Neural crest cell (in vitro differentiated cells): ENCODE results near the gene PNMA6E. TPM values are rescaled to one million over a fixed set of nuclear protein-coding genes. Genes with fewer than 3 reads are reported as not detected.

Experiments used
- DNase-seq: peaks from one replicate; pipeline ENCODE4 v3.0.0; 2021; ENCODE audit warnings: low read depth, mixed read lengths, low spot score
- H3K27ac Mint-ChIP-seq: one replicate; pipeline ENCODE4 v1.8.0; 2021; ENCODE audit warnings: mild to moderate bottlenecking, mixed read lengths; ENCODE audit not compliant: unreplicated experiment
- H3K27me3 Mint-ChIP-seq: 2 replicates; pipeline ENCODE4 v1.8.0; 2021; ENCODE audit warnings: low read depth, mild to moderate bottlenecking, mixed read lengths
- H3K36me3 Mint-ChIP-seq: 2 replicates; pipeline ENCODE4 v1.8.0; 2021; ENCODE audit warnings: low read depth, mild to moderate bottlenecking, mixed read lengths
- H3K4me1 Mint-ChIP-seq: 2 replicates; pipeline ENCODE4 v1.8.0; 2021; ENCODE audit warnings: mixed read lengths
- H3K4me3 Mint-ChIP-seq: one replicate; pipeline ENCODE4 v1.8.0; 2021; ENCODE audit warnings: mild to moderate bottlenecking, mixed read lengths
- H3K9me3 Mint-ChIP-seq: 2 replicates; pipeline ENCODE4 v1.8.0; 2021; ENCODE audit warnings: mixed read lengths
- long read RNA-seq: library from polyadenylated mRNA; unstranded; transcript quantifications from one replicate; pipeline ENCODE4 v2.0.0, GENCODE V29; 2020
- total RNA-seq: library from RNA; stranded (reverse); gene quantifications from 2 replicates; pipeline ENCODE4 v1.2.1, GENCODE V29; 2021
- TF ChIP-seq, protein P1 (sequence below): fragments of 200-600 bp; sonication (generic); conservative IDR thresholded peaks from 2 replicates; pipeline ENCODE4 v1.5.0; 2021; ENCODE audit warnings: antibody characterized with exemption, mild to moderate bottlenecking

Gene PNMA6E
- total RNA-seq: not detected in 2 replicates
- long read RNA-seq: 0 reads

DNA sequence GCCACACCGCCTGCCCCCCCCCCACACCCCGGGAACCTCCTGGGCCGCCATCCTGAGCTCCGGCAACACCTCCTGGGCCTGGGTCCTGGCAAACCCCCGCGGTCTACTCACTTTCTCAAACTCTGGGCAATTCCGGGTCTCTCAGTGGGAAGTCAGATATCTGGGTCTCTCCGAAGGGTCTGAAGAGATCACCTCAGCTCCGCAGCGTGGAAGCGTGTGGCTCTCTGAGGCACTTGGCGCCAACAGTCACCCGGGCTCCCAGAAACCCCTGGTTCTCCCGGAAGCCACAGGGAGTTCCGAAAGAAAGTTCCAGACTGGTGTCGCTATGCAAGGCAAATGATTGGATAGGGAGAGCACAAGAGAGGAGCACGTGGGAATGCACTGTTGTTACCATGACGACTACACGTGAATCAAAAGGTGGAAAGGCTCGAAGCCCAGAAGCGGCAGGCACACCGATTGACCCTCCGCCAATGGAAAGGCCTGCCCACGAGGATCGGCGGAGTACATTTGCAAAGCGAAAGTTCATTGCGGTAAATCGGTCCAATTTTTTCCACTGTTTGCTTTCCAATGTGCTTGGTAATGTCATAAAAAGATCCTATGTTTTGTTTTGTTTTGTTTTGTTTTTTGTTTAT lies at the start of gene PNMA6E:
Gene PNMA6E (minus strand): TSS at position 218 of the 632 bp plus-strand sequence. CDS start 2,501 bp downstream, outside the sequence.
- Mint-ChIP-seq H3K4me1 (no peaks in the 10 kb centered on the region), H3K27ac (no peak within 1 kb of the TSS), H3K9me3 (peaks cover 14% of the 10 kb centered on the region), H3K4me3 (no peak within 1 kb of the TSS), H3K36me3 (peaks cover 3% of the 10 kb centered on the region), H3K27me3 (peaks cover 17% of the 10 kb centered on the region)
- DNase-seq: no peak
- TF ChIP-seq, protein P1, sequence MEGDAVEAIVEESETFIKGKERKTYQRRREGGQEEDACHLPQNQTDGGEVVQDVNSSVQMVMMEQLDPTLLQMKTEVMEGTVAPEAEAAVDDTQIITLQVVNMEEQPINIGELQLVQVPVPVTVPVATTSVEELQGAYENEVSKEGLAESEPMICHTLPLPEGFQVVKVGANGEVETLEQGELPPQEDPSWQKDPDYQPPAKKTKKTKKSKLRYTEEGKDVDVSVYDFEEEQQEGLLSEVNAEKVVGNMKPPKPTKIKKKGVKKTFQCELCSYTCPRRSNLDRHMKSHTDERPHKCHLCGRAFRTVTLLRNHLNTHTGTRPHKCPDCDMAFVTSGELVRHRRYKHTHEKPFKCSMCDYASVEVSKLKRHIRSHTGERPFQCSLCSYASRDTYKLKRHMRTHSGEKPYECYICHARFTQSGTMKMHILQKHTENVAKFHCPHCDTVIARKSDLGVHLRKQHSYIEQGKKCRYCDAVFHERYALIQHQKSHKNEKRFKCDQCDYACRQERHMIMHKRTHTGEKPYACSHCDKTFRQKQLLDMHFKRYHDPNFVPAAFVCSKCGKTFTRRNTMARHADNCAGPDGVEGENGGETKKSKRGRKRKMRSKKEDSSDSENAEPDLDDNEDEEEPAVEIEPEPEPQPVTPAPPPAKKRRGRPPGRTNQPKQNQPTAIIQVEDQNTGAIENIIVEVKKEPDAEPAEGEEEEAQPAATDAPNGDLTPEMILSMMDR: no peak

DNA sequence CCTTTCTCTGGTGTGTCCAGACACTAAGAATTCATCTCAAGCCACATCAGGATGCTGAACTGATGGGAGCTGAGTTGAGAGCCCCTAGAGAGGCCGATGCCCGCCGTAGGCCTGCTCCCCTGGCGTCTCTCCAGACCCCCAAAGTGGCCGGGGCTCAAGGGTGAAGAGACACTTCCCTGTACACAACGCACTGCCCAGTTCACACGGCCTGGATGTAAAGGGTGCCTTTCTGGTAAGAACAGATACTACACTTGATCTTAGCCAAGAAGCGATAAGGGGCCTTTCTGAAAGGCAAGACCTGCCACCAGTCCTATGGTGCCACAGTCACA lies 49.8 kb upstream of the PNMA6E start:
- Mint-ChIP-seq H3K27me3 (no peaks in the 10 kb centered on the region), H3K27ac (no peak overlapping the region), H3K4me3 (no peak overlapping the region), H3K9me3 (no peaks in the 10 kb centered on the region), H3K36me3 (peaks cover 2% of the 10 kb centered on the region), H3K4me1 (peaks cover 4% of the 10 kb centered on the region)
- no peak for DNase-seq
- TF ChIP-seq, protein P1: no peak

DNA sequence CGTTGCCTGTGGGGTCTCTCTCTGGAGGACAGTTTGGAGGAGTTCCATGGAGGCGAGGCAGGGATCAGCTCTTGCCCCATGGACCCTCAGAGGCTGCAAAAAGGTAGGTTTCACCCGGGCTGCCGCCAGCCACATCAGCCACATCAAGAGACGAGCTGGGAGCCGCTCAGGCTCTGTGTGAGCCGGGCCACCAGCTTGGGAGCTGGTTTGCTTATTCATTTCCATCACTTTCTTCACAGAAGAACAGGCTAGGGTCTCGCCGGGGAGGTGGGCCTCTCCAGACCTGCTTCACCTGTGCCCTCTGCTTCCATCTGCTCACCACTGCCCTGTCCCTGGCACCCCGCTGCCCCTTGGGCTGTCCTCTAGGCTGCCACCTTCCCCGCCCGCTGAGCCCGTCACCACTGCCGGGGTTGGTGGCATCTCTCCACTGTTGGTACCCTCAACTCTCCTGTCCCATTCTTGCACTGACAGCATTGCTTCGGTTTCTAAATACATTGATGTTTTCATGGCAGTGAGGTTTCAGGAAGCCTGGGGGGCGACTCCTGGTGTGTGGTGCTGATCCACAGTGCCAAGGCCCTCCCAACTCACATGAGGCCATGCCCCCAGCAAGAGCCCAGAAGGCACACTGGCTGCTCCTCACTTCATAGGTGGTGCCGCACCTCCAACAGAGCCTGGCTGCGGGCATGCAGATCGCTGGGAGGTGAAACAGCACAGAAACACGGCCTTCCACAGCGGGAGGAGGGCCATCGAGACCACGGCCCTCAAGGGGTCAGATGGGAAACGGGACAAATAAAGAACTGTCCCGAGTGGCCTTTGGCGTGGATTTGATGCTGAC lies 49.2 kb upstream of the PNMA6E start:
- Mint-ChIP-seq H3K9me3 (no peaks in the 10 kb centered on the region), H3K27me3 (no peaks in the 10 kb centered on the region), H3K27ac (no peak overlapping the region), H3K4me3 (no peak overlapping the region), H3K4me1 (peaks cover 4% of the 10 kb centered on the region), H3K36me3 (peaks cover 2% of the 10 kb centered on the region)
- DNase-seq: no peak
- TF ChIP-seq, protein P1: no peak

DNA sequence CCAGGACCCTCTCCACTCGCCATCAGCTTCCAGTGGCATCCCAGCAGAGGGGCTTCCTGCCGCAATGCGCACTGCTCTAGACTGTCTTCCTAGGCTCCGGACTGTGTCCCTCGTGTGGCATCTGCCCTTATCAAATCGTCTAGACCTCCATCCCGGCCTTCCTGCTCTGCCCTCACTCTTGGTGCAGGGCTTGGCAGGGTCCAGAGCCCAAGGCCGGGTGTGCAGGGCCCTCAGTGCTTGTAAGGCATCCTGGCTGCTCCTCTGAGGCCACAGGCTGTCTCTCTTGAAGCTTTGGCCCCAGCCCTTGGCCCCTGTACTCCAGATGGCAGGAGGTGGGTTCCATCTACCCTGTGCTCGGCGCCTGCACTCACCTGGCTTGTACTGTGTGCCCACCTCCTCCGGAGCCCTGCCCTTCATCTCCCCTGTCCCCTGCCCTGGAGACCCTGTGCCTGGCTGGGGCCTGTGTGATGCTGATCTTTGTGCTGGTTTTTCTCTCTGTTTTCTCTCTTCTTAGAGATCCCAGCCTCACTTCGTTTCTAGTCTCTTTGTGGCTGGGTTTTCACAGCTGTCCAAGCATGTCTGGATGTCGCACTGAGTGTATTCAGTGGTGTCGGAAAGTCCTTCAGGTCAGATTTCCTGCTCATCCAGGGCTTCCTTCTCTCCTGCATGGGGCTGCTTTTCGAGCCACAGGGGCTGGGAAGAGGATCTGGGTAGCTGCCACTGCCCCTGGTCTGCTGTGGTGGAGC lies 48.4 kb upstream of the PNMA6E start:
- H3K27me3 Mint-ChIP-seq: no peaks in the 10 kb centered on the region
- no peak overlapping the region for H3K27ac Mint-ChIP-seq
- no peak for DNase-seq
- H3K4me1 Mint-ChIP-seq: peaks cover 4% of the 10 kb centered on the region
- no peak overlapping the region for H3K4me3 Mint-ChIP-seq
- H3K36me3 Mint-ChIP-seq: peaks cover 2% of the 10 kb centered on the region
- TF ChIP-seq, protein P1: no peak
- H3K9me3 Mint-ChIP-seq: no peaks in the 10 kb centered on the region

DNA sequence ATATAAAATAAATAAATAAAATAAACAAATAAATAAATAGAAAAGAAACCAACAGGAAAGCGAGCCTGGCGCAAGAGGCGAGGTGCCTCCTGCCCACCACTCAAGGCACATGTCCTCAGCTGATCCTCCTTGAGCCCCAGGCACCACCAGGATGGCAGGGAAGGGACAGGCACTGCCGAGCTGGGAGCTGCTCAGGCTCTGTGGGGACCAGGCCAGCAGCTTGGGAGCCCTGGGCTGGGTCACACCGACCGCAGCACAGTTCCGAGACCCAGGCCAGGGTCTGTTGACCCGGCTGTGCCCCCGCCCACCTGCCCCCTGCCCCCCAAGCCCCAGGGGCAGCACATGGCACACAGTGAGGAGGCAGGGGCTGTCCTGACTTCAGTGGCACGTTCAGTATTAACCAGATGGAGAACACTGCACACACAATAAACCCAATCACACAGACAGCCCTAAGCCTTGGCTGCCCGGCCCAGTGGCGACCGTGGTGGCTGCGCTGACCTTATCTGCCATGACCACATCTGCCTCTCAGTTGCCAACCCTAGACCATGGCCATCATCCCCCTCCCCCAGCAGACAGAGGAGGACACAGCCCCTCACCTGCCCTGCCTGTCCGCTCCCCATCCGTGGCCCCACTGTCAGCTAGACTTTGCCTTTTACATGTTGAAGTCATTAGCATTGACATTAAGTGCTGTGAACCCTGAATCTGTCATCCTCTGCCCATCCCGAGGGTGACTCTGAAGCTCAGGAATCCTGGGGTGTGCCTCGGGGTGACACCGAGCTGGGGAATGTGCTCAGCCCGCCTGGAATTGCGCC lies 47.6 kb upstream of the PNMA6E start:
- peaks cover 2% of the 10 kb centered on the region for H3K36me3 Mint-ChIP-seq
- H3K27me3 Mint-ChIP-seq: no peaks in the 10 kb centered on the region
- peaks cover 4% of the 10 kb centered on the region for H3K4me1 Mint-ChIP-seq
- DNase-seq: no peak
- TF ChIP-seq, protein P1: no peak
- no peaks in the 10 kb centered on the region for H3K9me3 Mint-ChIP-seq
- H3K4me3 Mint-ChIP-seq: no peak overlapping the region
- H3K27ac Mint-ChIP-seq: no peak overlapping the region
